ENCODE results near the gene ARHGAP10.

- TF ChIP-seq CTCF (conservative IDR thresholded peaks at IDR 0.05; ENCODE audit: low read depth, low read length) (no peak), EZH2 (IDR thresholded peaks at IDR 0.05; ENCODE audit: borderline replicate concordance, low read depth, low read length, poor library complexity, severe bottlenecking) (no peak)
Observed at GRCh38 chr4:147723326-147723725, 8.6 kb upstream of the ARHGAP10 start.

All from A673 (cell line).